ENCODE results near the gene MINDY4B.

MINDY4B gene

DNA sequence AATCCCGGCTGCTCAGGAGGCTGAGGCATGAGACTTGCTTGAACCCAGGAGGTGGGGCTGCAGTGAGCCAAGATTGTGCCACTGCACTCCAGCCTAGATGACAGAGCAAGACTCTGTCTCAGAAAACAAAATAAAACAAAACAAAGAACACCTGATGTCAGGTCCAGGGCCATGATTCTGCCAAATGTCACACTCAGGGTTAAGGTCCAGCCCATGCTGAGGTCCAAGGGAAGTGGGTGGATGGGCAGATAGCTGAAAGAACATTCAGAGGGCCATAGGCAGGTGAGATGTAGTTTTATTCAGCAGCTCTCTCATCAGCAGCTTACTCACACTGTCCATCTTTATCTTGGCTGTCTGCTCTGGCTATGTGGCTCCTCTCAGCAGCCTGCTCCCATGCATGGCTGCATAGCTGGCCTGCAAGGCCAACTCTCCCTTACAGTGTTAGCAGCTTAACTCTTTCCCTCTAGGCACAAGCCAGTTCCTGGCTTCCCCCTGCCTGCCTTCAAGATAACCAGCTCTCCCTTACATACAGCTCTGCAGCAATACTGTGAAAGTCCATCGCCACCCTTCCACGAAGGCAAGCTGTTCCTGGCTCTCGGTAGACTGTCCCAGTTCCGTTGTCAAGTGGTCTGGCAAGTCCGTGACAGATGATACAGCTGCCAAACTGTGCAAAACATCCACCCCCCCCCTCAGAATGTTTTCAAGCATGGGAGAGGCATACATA is 79.9 kb downstream of the MINDY4B start:
- TF ChIP-seq, protein P1, sequence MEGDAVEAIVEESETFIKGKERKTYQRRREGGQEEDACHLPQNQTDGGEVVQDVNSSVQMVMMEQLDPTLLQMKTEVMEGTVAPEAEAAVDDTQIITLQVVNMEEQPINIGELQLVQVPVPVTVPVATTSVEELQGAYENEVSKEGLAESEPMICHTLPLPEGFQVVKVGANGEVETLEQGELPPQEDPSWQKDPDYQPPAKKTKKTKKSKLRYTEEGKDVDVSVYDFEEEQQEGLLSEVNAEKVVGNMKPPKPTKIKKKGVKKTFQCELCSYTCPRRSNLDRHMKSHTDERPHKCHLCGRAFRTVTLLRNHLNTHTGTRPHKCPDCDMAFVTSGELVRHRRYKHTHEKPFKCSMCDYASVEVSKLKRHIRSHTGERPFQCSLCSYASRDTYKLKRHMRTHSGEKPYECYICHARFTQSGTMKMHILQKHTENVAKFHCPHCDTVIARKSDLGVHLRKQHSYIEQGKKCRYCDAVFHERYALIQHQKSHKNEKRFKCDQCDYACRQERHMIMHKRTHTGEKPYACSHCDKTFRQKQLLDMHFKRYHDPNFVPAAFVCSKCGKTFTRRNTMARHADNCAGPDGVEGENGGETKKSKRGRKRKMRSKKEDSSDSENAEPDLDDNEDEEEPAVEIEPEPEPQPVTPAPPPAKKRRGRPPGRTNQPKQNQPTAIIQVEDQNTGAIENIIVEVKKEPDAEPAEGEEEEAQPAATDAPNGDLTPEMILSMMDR (IDR thresholded peaks at IDR 0.05): no peak
- DNase-seq (ENCODE audit: low spot score): no peak
- Histone ChIP-seq H3K4me3 (no peak overlapping the region), H3K27ac (no peak overlapping the region)

DNA sequence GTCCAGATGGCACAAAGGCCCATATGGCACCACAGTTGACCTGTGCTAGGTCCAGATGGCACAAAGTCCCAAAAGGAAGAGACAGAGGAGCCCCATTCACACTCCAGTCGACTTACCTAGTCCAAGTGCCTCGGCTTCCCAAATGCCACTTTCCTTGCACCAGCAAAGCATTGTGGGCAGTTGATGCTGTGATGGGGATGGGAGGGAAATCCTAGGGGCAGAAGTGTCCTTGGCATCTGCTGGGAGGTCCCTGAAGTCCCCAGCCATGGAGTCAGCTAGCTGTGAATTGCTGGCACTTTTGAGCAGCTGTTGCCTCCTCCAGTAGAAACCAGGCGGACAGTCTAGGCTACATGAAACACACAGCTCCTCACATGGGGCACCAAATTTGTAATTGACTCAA is 82.0 kb downstream of the MINDY4B start:
- DNase-seq (ENCODE audit: low spot score): no peak
- TF ChIP-seq, protein P1 (IDR thresholded peaks at IDR 0.05): no peak
- no peak overlapping the region for H3K4me3 ChIP-seq
- H3K27ac ChIP-seq: no peak overlapping the region

DNA sequence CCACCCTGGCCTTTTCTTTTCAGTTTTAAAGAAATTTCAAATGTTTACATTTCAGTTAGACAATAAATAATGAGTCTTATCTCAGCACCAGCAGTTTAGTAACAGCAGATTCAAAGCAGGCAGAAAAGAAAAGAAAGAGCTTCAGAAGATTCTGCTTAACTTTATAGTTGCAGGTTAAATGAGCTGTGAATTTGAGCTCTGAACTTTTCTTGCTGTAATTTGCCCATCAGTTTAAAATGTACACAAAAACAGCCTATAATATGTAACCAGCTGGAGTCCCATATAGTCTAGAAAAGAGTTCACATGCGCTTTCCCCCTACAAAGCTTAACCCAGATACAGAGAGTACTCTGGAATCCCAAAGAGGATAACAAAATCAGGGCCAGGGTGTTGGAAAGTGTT is 82.6 kb downstream of the MINDY4B start:
- Histone ChIP-seq H3K4me3 (no peak overlapping the region), H3K27ac (no peak overlapping the region)
- TF ChIP-seq, protein P1 (IDR thresholded peaks at IDR 0.05): no peak
- no peak for DNase-seq (ENCODE audit: low spot score)

All from coronary artery (tissue), 2 donors.